Effector memory CD4-positive, alpha-beta T cell (primary cell): Measurements from ENCODE around the gene DENR.

ENCODE experiments used
- DNase-seq, 3 donors: peaks; one replicate each; pipeline ENCODE4 v3.0.0-alpha.2; 2020
- H3K27ac ChIP-seq: 2 replicates; pipeline ENCODE4 v1.7.0; 2013; ENCODE audit warnings: mild to moderate bottlenecking, low read length, moderate library complexity; ENCODE audit not compliant: insufficient read depth, poor library complexity, severe bottlenecking
- H3K27me3 ChIP-seq: replicated peaks from 2 replicates; pipeline ENCODE4 v1.7.0; 2013; ENCODE audit warnings: mild to moderate bottlenecking, low read length; ENCODE audit not compliant: insufficient read depth, control insufficient read depth, poor library complexity, severe bottlenecking
- H3K36me3 ChIP-seq: 2 replicates; pipeline ENCODE4 v1.7.0; 2013; ENCODE audit warnings: mild to moderate bottlenecking, low read length, moderate library complexity; ENCODE audit not compliant: control insufficient read depth, insufficient read depth
- H3K4me1 ChIP-seq: 2 replicates; pipeline ENCODE4 v1.7.0; 2013; ENCODE audit warnings: low read length, mild to moderate bottlenecking; ENCODE audit not compliant: control insufficient read depth, insufficient read depth, poor library complexity, severe bottlenecking
- H3K4me3 ChIP-seq: 2 replicates; pipeline ENCODE4 v1.7.0; 2013; ENCODE audit warnings: low read length, low read depth, mild to moderate bottlenecking; ENCODE audit not compliant: insufficient read depth, poor library complexity, severe bottlenecking
- H3K9me3 ChIP-seq: 2 replicates; pipeline ENCODE4 v1.7.0; 2013; ENCODE audit warnings: mild to moderate bottlenecking, low read length, moderate library complexity; ENCODE audit not compliant: control insufficient read depth

DENR gene

GRCh38 chr12:122721057-122721545, 31.5 kb upstream of the DENR start:
- H3K27me3 ChIP-seq, result no peaks in the 10 kb centered on the region
- no peaks in the 10 kb centered on the region for H3K36me3 ChIP-seq
- H3K27ac ChIP-seq, result no peak overlapping the region
- no peak overlapping the region for H3K4me3 ChIP-seq
- H3K9me3 ChIP-seq, result no peaks in the 10 kb centered on the region
- DNase-seq, result no peak
- peaks cover 3% of the 10 kb centered on the region for H3K4me1 ChIP-seq

- no peak for DNase-seq
- Histone ChIP-seq H3K36me3 (no peaks in the 10 kb centered on the region), H3K4me3 (no peak overlapping the region), H3K27me3 (no peaks in the 10 kb centered on the region), H3K4me1 (peaks cover 6% of the 10 kb centered on the region), H3K9me3 (no peaks in the 10 kb centered on the region), H3K27ac (no peak overlapping the region)
Measured at GRCh38 chr12:122722387-122722786, 30.2 kb upstream of the DENR start.

- no peak overlapping the region for H3K27ac ChIP-seq
- H3K4me3 ChIP-seq, result no peak overlapping the region
- no peaks in the 10 kb centered on the region for H3K9me3 ChIP-seq
- no peak for DNase-seq
- no peaks in the 10 kb centered on the region for H3K36me3 ChIP-seq
- H3K4me1 ChIP-seq, result peaks cover 6% of the 10 kb centered on the region
- H3K27me3 ChIP-seq, result no peaks in the 10 kb centered on the region
Measured at GRCh38 chr12:122724641-122725243, 27.9 kb upstream of the DENR start.

- Histone ChIP-seq H3K36me3 (no peaks in the 10 kb centered on the region), H3K27me3 (no peaks in the 10 kb centered on the region), H3K4me1 (peaks cover 13% of the 10 kb centered on the region), H3K9me3 (no peaks in the 10 kb centered on the region), H3K4me3 (no peak overlapping the region), H3K27ac (no peak overlapping the region)
- DNase-seq, result no peak
Measured at GRCh38 chr12:122725452-122726079, 27.1 kb upstream of the DENR start.

- peak in 1 of 3 donors; percentile 3 for DNase-seq
- Histone ChIP-seq H3K4me3 (no peak overlapping the region), H3K9me3 (no peaks in the 10 kb centered on the region), H3K36me3 (no peaks in the 10 kb centered on the region), H3K27ac (no peak overlapping the region), H3K27me3 (no peaks in the 10 kb centered on the region), H3K4me1 (peaks cover 13% of the 10 kb centered on the region)
Measured at GRCh38 chr12:122726080-122726558, 26.5 kb upstream of the DENR start.

DNA sequence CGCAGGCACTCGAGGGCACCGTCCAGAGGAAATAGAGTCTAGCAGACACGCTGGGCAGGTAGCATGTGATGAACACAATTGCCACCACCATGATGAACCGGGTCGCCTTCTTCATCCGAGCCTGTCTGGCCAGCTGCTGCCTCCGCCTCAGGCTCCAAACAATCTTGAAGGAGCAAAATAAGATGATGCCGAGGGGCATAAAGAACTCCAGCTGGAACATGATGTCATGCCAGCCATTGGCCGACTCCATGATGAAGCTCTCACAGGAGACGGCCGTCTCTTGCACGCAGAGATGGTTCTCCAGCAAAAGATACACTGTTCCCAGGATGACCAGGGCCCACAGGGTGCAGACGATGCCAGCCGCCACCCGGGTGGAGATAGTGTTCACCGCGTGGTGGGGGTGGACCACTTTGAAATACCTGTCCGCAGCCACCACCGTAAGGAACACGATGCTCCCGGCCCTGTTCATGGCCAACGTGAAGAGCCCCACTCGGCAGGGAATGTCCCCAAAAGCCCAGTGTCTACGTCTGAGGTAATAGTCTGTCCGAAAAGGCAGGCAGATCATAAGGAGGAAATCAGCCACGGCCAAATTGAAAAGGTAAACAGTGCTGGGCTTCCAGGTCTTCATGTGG, 22.9 kb upstream of the DENR start:
- Histone ChIP-seq H3K36me3 (no peaks in the 10 kb centered on the region), H3K4me1 (peaks cover 19% of the 10 kb centered on the region), H3K27ac (no peak overlapping the region), H3K27me3 (no peaks in the 10 kb centered on the region), H3K4me3 (no peak overlapping the region), H3K9me3 (no peaks in the 10 kb centered on the region)
- DNase-seq, result no peak

- no peak within 1 kb of the TSS for H3K27ac ChIP-seq
- peaks cover 19% of the 10 kb centered on the region for H3K4me1 ChIP-seq
- no peaks in the 10 kb centered on the region for H3K9me3 ChIP-seq
- H3K36me3 ChIP-seq, result no peaks in the 10 kb centered on the region
- DNase-seq, result peak in 1 of 3 donors; percentile 3
- no peaks in the 10 kb centered on the region for H3K27me3 ChIP-seq
- peak within 1 kb of the TSS; percentile 12 for H3K4me3 ChIP-seq
Measured at GRCh38 chr12:122730215-122731014, 22.2 kb upstream of the DENR start, which contains the start of gene HCAR1. HCAR1 (minus strand) TSS chr12:122730844; CDS start chr12:122730339, 505 bp downstream.

GRCh38 chr12:122732170-122732569, 20.5 kb upstream of the DENR start:
- no peak for DNase-seq
- no peak overlapping the region for H3K27ac ChIP-seq
- H3K9me3 ChIP-seq, result no peaks in the 10 kb centered on the region

GRCh38 chr12:122732611-122733010, 20.0 kb upstream of the DENR start:
- Histone ChIP-seq H3K4me1 (peaks cover 13% of the 10 kb centered on the region), H3K36me3 (no peaks in the 10 kb centered on the region), H3K27ac (no peak overlapping the region), H3K27me3 (no peaks in the 10 kb centered on the region), H3K9me3 (no peaks in the 10 kb centered on the region), H3K4me3 (no peak overlapping the region)
- DNase-seq, result no peak

More at GRCh38 chr12:122732170-122732569, 20.5 kb upstream of the DENR start:
- Histone ChIP-seq H3K27me3 (no peaks in the 10 kb centered on the region), H3K4me3 (no peak overlapping the region), H3K36me3 (no peaks in the 10 kb centered on the region), H3K4me1 (peaks cover 13% of the 10 kb centered on the region)
